ENCODE results near the gene CSKMT.
A peak's percentile ranks its signal among the peaks of the same experiment; 100 is the strongest.
"Not testable (repeated sequence)": the region's sequence is repeated elsewhere in the genome, so short reads cannot be mapped to it uniquely, and the experiment has no call there.

The CSKMT gene

GRCh38 chr11:62689421-62690183 is 24.5 kb downstream of the CSKMT start, which contains the start of gene LRRN4CL:
TSS of gene LRRN4CL (minus strand) at chr11:62689530. CDS start at chr11:62688508, 1,022 bp downstream.
- DNase-seq = no peak

DNA sequence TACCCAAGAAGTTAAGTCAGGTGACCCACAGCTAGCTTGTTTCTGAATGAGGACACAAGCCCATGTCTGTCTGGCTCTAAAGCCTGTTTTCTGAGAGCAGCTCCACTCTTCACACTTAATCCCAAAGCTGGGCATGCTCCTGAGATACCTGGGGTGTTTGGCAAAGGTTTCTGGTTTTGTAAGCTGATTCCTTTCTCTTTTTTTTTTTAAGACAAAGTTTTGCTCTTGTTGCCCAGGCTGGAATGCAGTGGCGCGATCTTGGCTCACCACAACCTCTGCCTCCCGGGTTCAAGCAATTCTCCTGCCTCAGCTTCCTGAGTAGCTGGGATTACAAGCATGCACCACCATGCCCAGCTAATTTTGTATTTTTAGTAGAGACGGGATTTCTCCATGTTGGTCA is 28.5 kb downstream of the CSKMT start:
- DNase-seq = not testable (repeated sequence)

- peak in 1 of 2 experiments; percentile 51 for DNase-seq
These were observed 29.5 kb downstream of the CSKMT start for GRCh38 chr11:62694455-62695167.

DNA sequence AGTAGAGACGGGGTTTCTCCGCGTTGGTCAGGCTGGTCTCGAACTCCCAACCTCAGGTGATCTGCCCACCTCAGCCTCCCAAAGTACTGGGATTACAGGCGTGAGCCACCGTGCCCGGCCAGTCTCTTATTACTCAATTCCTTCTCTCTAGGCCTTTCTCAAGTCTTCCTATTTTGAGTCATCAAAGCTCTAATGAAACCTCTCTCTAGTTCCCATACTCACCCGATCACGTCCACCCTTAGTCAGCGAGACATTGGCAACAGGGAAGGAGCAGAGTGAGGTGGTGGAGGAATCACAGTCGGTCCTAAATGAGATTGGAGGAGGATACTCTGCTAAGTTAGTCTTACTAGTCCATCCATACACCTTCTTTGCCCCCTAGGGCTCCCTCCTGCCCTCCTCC is 37.1 kb downstream of the CSKMT start:
- DNase-seq = no peak

DNA sequence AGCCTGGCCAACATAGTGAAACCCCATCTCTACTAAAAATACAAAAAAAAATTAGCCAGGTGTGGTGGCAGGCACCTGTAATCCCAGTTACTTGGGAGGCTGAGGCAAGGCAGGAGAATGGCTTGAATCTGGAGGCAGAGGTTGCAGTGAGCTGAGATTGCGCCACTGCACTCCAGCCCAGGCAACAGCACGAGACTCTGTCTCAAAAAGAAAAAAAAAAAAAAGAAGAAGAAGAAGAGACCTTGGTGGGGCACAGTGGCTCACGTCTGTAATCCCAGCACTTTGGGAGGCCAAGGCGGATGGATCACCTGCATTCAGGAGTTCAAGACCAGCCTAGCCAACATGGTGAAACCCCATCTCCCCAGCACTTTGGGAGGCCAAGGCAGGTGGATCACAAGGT is 38.8 kb downstream of the CSKMT start:
- DNase-seq = not testable (repeated sequence)

- no peak for DNase-seq
These were observed 40.3 kb downstream of the CSKMT start for GRCh38 chr11:62705413-62705812.

- DNase-seq = peak; percentile 79 to 87
These were observed 41.1 kb downstream of the CSKMT start for GRCh38 chr11:62705880-62706849.

- no peak for DNase-seq
These were observed 41.7 kb downstream of the CSKMT start for GRCh38 chr11:62706850-62707247.

DNA sequence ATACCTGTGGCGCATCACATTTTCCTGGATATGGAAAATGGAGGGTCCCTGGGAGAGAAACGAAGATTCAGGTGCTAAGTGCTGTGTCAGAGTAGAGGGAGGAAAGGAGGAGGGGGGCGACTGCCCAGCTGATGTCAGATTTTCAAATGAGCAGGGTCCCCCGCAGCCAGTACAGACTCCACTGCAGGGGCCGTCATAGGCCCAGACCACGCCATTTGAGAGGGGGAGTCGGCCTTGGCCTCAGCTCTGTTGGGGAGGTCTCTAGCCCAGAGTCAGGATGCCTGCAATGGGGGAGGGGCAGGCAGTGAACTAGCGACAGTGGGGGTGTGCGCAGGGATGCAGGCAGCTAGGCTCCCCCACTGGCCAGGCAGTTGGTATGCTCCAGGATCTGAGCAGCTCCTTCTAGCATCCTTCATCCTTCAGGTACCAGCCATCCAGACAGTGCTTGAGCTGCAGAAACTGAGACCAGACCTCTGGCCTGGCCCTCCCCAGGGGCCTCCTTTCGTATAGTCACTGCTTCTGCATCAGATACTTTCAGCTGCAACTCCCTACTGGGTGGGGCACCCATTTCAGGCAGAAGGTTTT is 42.3 kb downstream of the CSKMT start, which contains the start of the genes BSCL2 and GNG3:
TSS of gene BSCL2 (minus strand) at position 148 of the 585 bp plus-strand sequence. CDS start 229 bp downstream, outside the sequence.
TSS of gene GNG3 (plus strand) at position 400 of the 585 bp plus-strand sequence. CDS start 620 bp downstream, outside the sequence.
- DNase-seq = no peak

DNA sequence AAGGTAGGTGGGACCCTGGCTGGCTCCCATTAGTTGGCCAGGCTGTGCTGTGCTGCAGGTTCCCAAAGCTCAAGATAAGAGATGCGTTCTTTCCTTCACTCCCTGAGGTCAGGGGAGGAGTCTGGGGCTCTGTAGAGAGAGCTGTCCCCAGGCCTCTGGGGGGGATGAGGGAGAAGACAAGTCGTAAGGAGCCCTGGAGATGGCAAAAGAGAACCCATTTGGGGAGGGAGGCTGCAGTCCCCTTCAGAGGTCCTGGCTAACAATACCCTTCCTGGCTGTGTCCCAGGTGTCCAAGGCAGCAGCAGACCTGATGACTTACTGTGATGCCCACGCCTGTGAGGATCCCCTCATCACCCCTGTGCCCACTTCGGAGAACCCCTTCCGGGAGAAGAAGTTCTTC is 43.3 kb downstream of the CSKMT start:
- no peak for DNase-seq

- DNase-seq = no peak
These were observed 43.7 kb downstream of the CSKMT start for GRCh38 chr11:62708793-62709192.

DNA sequence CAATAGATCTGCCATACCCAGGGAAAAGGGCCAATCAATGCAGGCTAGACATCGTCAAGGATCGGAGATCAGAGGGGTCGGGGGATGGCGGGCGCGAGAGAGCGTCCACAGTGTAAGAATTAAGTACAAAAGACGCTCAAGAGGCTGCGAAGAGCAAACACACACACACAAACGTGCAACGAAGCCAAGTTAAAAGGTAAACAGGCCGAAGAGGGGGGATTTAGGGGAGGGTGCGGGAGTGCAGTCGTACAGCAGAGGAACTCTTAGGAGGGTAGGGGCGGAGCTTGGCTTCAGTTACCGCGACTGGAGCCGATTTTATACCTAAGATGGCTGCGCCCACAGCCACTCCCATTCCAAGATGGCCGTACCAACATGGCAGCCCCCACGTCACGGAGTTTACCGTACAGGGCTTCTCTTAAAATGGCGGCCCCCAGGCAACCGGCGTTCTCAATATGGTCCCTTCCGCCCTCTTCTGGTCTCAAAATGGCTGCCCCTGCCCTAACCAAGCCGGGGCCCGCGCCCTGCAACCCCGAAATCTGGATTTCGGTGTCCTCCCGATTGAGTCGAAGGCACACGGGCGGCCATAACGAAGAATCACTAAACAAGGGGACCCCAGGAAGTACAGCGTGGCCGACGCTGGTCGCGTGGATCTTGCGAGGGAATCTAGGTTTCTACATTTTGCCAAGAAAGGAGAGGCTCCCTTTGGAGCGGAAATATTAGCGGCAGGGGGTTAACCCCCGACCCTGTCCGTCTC is 44.3 kb downstream of the CSKMT start:
- DNase-seq = peak; percentile 89 to 97

DNA sequence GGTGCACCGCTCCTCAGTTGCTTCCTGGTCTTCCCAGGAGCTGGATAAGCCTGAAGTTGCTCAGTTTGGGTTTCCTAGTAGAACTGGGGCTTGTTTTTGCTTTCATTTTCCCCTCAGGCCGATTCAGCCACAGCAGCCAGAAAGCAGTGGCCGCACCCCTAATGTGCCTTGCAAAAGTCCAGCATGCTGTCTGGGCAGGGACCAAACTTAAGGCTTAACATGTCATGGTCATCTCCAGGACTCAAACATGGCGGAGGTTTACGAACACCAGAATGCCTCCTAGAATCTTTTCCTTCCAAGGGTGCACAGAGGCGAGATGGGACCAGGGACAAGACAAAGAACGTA is 44.9 kb downstream of the CSKMT start:
- DNase-seq = no peak

DNA sequence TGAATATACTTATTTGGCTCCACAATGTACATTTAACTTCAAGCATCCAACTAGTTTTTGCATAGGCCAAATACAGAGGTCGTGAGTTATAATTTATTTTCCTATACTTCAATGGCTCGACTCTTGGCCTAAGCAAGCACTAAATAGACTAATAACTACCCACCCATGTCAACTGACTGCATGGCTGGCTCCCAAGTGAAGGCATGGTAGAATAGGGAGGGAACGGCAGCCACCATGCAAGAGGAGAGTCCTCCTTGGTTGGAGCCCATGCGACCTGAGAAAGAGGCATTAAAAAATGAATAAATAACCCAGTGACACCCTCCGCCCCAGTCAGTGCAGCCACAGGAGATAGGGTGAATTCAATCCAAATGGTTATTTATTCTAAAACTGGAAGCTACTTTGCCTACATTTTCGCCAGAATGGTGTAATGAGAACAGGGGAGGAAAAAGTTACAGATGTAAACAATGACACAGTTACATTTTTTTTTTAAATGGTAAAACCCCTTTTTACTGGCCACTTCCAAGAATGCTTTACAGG is 47.2 kb downstream of the CSKMT start:
- DNase-seq = no peak

GRCh38 chr11:62712861-62713260 is 47.7 kb downstream of the CSKMT start:
- DNase-seq = no peak

- DNase-seq = no peak
These were observed 48.2 kb downstream of the CSKMT start for GRCh38 chr11:62713343-62713742.

- no peak for DNase-seq
These were observed 50.3 kb downstream of the CSKMT start for GRCh38 chr11:62715150-62716130.

DNA sequence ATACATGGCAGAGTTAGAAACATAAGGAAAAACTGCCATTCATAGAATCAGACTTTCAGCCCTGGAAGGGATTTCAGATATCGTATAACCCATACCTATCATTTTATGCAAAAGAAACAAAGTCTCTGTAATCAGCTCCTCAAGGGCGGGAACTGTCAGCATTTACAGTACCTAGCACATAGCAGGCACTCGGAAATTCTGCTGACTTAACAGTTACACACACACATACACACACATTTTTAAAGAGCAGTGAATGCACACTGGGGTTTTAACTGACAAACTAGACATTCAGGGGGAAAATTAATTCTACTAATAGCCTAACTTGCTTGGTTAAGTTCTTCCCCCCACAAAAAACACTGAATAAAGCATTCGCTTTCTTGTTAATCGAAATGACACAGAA is 51.1 kb downstream of the CSKMT start:
- DNase-seq = no peak

DNA sequence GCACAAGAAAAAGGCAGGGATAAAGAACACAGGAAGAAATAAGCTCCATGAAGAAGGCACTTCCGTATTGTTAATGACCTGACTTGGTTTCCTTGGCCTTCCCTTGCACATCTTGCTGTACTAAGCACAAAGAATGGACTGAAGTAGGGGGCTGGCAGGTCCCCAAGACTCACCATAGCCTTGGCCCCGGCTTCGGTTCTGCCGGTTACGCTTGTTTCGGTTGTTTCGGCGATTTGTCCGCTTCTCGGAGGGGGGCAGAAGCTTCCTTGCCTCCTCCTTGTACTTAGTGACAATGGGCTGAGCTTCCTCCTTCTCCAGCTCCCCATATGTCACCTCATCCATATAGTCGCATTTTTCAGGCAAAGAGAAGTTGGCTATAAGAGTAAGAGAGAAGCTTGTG is 51.7 kb downstream of the CSKMT start:
- no peak for DNase-seq

All from SW 1271 (cell line).